K562 (cell line): ENCODE results near the gene PIH1D1. TPM values are rescaled to one million over a fixed set of nuclear protein-coding genes. Genes with fewer than 3 reads are reported as not detected.

ENCODE experiments used
- ATF1 ChIP-seq, 2 experiments: fragments of 450-650 bp in 1 of 2; IDR thresholded peaks; 2 replicates each; pipeline ENCODE4 v1.6.1; 2016; ENCODE audit warnings: missing compliant biosample characterization in 1 of 2, missing genetic modification characterization in 1 of 2
- CAMTA2 ChIP-seq: fragments of 250-450 bp; sonication (Bioruptor Pico); conservative IDR thresholded peaks from 2 replicates; pipeline ENCODE4 v1.5.1; 2022
- EP300 ChIP-seq: IDR thresholded peaks from 2 replicates; pipeline ENCODE4 v1.6.1; 2012; ENCODE audit warnings: low read length, improper control_type of control experiment
- GABPB1 ChIP-seq: sonication (generic); formaldehyde crosslinking; IDR thresholded peaks from 2 replicates; pipeline ENCODE4 v1.8.0; 2022; ENCODE audit warnings: mild to moderate bottlenecking, missing genetic modification reagents
- LEF1 ChIP-seq: fragments of 450-650 bp; IDR thresholded peaks from 2 replicates; pipeline ENCODE4 v1.6.1; 2016; ENCODE audit warnings: mild to moderate bottlenecking
- MIER1 ChIP-seq: fragments of 450-650 bp; IDR thresholded peaks from 2 replicates; pipeline ENCODE4 v1.6.1; 2016; ENCODE audit warnings: antibody characterized with exemption, mild to moderate bottlenecking, low read depth
- NKRF ChIP-seq: fragments of 450-650 bp; IDR thresholded peaks from 2 replicates; pipeline ENCODE4 v1.6.1; 2016; ENCODE audit warnings: borderline replicate concordance
- POLR2G ChIP-seq: fragments of 200-400 bp; formaldehyde crosslinking; IDR thresholded peaks from 2 replicates; pipeline ENCODE4 v1.6.1; 2017; ENCODE audit warnings: low read depth, mild to moderate bottlenecking, antibody characterized with exemption, low read length, moderate library complexity
- PRPF4 ChIP-seq: fragments of 200-400 bp; formaldehyde crosslinking; IDR thresholded peaks from one replicate; pipeline ENCODE4 v1.6.1; 2017; ENCODE audit warnings: low read length, low read depth, mild to moderate bottlenecking; ENCODE audit not compliant: insufficient read depth, poor library complexity, severe bottlenecking
- RBM15 ChIP-seq: fragments of 200-400 bp; formaldehyde crosslinking; IDR thresholded peaks from 2 replicates; pipeline ENCODE4 v1.6.1; 2018; ENCODE audit warnings: mild to moderate bottlenecking, low read length, moderate library complexity; ENCODE audit not compliant: insufficient read depth
- RBM22 ChIP-seq: fragments of 200-400 bp; formaldehyde crosslinking; IDR thresholded peaks from 2 replicates; pipeline ENCODE4 v1.6.1; 2018; ENCODE audit warnings: low read length, low read depth; ENCODE audit not compliant: poor library complexity, severe bottlenecking
- SIRT6 ChIP-seq: IDR thresholded peaks from one replicate; pipeline ENCODE4 v1.6.1; 2012; ENCODE audit warnings: low read depth, mild to moderate bottlenecking, control low read depth, inconsistent platforms, low read length, moderate library complexity
- SNIP1 ChIP-seq: fragments of 450-650 bp; IDR thresholded peaks from 2 replicates; pipeline ENCODE4 v1.7.1; 2017; ENCODE audit warnings: low read depth, mild to moderate bottlenecking
- TOE1 ChIP-seq, 2 experiments: fragments of 450-650 bp in 1 of 2; sonication (generic) in 1 of 2; formaldehyde crosslinking in 1 of 2; IDR thresholded peaks; 2 replicates each; pipeline versions ENCODE4 v1.7.1 to v1.8.0; 2016 to 2022; ENCODE audit warnings: borderline replicate concordance in 2 of 2, mild to moderate bottlenecking in 2 of 2, antibody characterized with exemption in 1 of 2, inconsistent platforms in 1 of 2, low read depth in 1 of 2, missing genetic modification reagents in 1 of 2, moderate library complexity in 1 of 2
- ZNF212 ChIP-seq: fragments of 450-650 bp; formaldehyde crosslinking; IDR thresholded peaks from 2 replicates; pipeline ENCODE4 v1.4.0; 2020; ENCODE audit warnings: mild to moderate bottlenecking
- ZNF347 ChIP-seq: fragments of 450-650 bp; formaldehyde crosslinking; IDR thresholded peaks from 2 replicates; pipeline ENCODE4 v1.4.0; 2020; ENCODE audit warnings: low read depth, mild to moderate bottlenecking, moderate library complexity
- ZNF551 ChIP-seq: fragments of 250-450 bp; sonication (Bioruptor Pico); IDR thresholded peaks from 2 replicates; pipeline ENCODE4 v1.5.0; 2021; ENCODE audit warnings: mild to moderate bottlenecking, moderate library complexity
- ZNF644 ChIP-seq: fragments of 200-800 bp; sonication (Bioruptor generic); IDR thresholded peaks from 2 replicates; pipeline ENCODE4 v1.6.1; 2016; ENCODE audit warnings: low read depth, missing genetic modification characterization, missing compliant biosample characterization
- polyA plus RNA-seq, 8 experiments: library from polyadenylated mRNA; depleted of rRNA in 4 of 8; stranded (reverse) in 5 of 8; unstranded in 3 of 8; fragments of >200 nt; fragmentation: Nextera tagmentation in 2 of 8; fragmentation: Illumina TruSeq in 1 of 8; extraction: Ambion mirVana in 2 of 8; extraction: Trizol in 1 of 8; gene quantifications; 2 replicates each; pipeline versions ENCODE4 v1.2.1 to v1.2.3, GENCODE V29; 2011 to 2014; ENCODE audit warnings: inconsistent platforms in 1 of 8, missing spikeins in 1 of 8
- total RNA-seq, 7 experiments: library from RNA; depleted of rRNA in 6 of 7; stranded (reverse); fragments of >200 nt in 6 of 7; fragmentation: Illumina TruSeq in 2 of 7; extraction: Trizol in 2 of 7; gene quantifications; 2 replicates each; pipeline versions ENCODE4 v1.2.1 to v1.2.3, GENCODE V29; 2011 to 2021; ENCODE audit warnings: low replicate concordance in 1 of 7

The PIH1D1 gene
- total and polyA plus RNA-seq, 9 of the 15 experiments (the other 6 are each of a cell fraction or from before 2014, with no cell fraction given): 26.5 to 224 (median 137) TPM

GRCh38 chr19:49490287-49491029 is 38.8 kb upstream of the PIH1D1 start (continued):
- no peak for TF ChIP-seq NKRF
- no peak for TF ChIP-seq ZNF644 (tag)
- TF ChIP-seq LEF1: no peak
- TF ChIP-seq ZNF212: no peak
- no peak for TF ChIP-seq RBM15
- no peak for TF ChIP-seq ZNF551
- TF ChIP-seq MIER1: no peak
- TF ChIP-seq ATF1 (CRISPR knock-in tag; IDR thresholded peaks at IDR 0.05): no peak
- no peak for TF ChIP-seq ATF1 (tag; IDR thresholded peaks at IDR 0.05)
- no peak for TF ChIP-seq EP300
- TF ChIP-seq TOE1 (IDR thresholded peaks at IDR 0.05; ENCODE audit: borderline replicate concordance): no peak
- TF ChIP-seq TOE1 (CRISPR knock-in tag; IDR thresholded peaks at IDR 0.05; ENCODE audit: borderline replicate concordance, low read depth): 0 out of 2 replicates have a peak, but pooled peaks have one; percentile 14
- no peak for TF ChIP-seq CAMTA2 (CRISPR knock-in tag)
- 0 out of 2 replicates have a peak, but pooled peaks have one; percentile 14 for TF ChIP-seq GABPB1 (CRISPR knock-in tag)
- TF ChIP-seq POLR2G: peak; percentile 71
- TF ChIP-seq SNIP1: no peak
- peak; percentile 42 for TF ChIP-seq SIRT6
- no peak for TF ChIP-seq ZNF347
- TF ChIP-seq RBM22: peak; percentile 57
- TF ChIP-seq PRPF4: peak; percentile 70
